ENCODE results near the gene USP49.

Gene USP49

GRCh38 chr6:41798901-41799558 lies 96.1 kb downstream of the USP49 start:
- Histone ChIP-seq H3K36me3 (ENCODE audit: control insufficient read depth, insufficient read depth, low read length) (peaks cover 8% of the 10 kb centered on the region), H3K4me3 (ENCODE audit: low read depth, low read length) (no peak overlapping the region), H3K27me3 (ENCODE audit: control insufficient read depth, insufficient read depth, low read length) (no peaks in the 10 kb centered on the region)

DNA sequence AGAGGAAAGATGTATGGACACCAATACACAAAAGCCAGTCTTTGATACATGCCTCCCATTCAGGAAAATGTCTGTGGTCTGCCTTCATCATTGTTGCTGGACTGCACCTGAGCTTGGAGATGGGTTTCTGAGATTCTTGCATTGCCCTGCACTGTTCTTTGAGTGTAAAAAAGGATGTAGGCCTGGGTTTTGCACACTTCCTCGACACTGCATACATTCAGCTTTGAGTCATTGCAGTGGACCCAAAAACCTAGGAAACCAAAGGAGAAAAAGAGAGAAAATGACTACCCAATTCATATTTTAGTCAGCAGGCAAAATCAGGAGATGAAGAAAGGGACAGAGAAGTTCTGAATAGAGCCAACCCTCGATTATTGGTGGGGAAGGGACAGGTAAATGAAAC lies 98.7 kb downstream of the USP49 start:
- peaks cover 8% of the 10 kb centered on the region for H3K36me3 ChIP-seq (ENCODE audit: control insufficient read depth, insufficient read depth, low read length)
- no peak overlapping the region for H3K4me3 ChIP-seq (ENCODE audit: low read depth, low read length)
- no peaks in the 10 kb centered on the region for H3K4me1 ChIP-seq (ENCODE audit: control insufficient read depth, insufficient read depth, low read length)
- H3K9me3 ChIP-seq (ENCODE audit: control insufficient read depth, insufficient read depth, low read length): no peaks in the 10 kb centered on the region
- no peak overlapping the region for H3K9ac ChIP-seq (ENCODE audit: low read depth, low read length)
- H3K27me3 ChIP-seq (ENCODE audit: control insufficient read depth, insufficient read depth, low read length): no peaks in the 10 kb centered on the region

More at GRCh38 chr6:41798901-41799558, 96.1 kb downstream of the USP49 start:
- H3K9ac ChIP-seq (ENCODE audit: low read depth, low read length): no peak overlapping the region
- H3K9me3 ChIP-seq (ENCODE audit: control insufficient read depth, insufficient read depth, low read length): no peaks in the 10 kb centered on the region
- no peaks in the 10 kb centered on the region for H3K4me1 ChIP-seq (ENCODE audit: control insufficient read depth, insufficient read depth, low read length)

- no peaks in the 10 kb centered on the region for H3K36me3 ChIP-seq (ENCODE audit: control insufficient read depth, insufficient read depth, low read length)
Observed at GRCh38 chr6:41791984-41792383, 103.2 kb downstream of the USP49 start.

DNA sequence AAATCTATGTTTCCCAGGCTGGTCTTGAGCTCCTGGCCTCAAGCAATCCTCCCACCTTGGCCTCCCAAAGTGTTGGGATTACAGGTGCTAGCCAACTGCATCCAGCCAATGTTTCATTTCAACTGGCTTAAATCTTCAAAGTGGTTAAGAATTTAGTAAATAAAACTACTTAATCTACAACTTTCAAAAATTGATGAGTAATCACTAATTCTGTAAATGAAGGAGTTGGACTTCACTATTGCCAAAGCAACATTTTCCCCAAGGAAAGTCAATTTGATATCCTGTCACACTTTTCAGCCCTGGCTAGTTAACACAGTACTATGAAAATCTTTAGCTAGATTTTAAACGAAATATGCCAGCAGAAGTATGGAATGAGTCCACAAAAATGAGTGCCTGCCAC lies 103.9 kb downstream of the USP49 start:
- no peak overlapping the region for H3K4me3 ChIP-seq (ENCODE audit: low read depth, low read length)
- no peaks in the 10 kb centered on the region for H3K27me3 ChIP-seq (ENCODE audit: control insufficient read depth, insufficient read depth, low read length)
- H3K9ac ChIP-seq (ENCODE audit: low read depth, low read length): no peak overlapping the region
- H3K9me3 ChIP-seq (ENCODE audit: control insufficient read depth, insufficient read depth, low read length): no peaks in the 10 kb centered on the region
- H3K36me3 ChIP-seq (ENCODE audit: control insufficient read depth, insufficient read depth, low read length): no peaks in the 10 kb centered on the region
- H3K4me1 ChIP-seq (ENCODE audit: control insufficient read depth, insufficient read depth, low read length): no peaks in the 10 kb centered on the region

More at GRCh38 chr6:41791984-41792383, 103.2 kb downstream of the USP49 start:
- H3K9me3 ChIP-seq (ENCODE audit: control insufficient read depth, insufficient read depth, low read length): no peaks in the 10 kb centered on the region
- no peaks in the 10 kb centered on the region for H3K27me3 ChIP-seq (ENCODE audit: control insufficient read depth, insufficient read depth, low read length)
- H3K4me3 ChIP-seq (ENCODE audit: low read depth, low read length): no peak overlapping the region
- no peak overlapping the region for H3K9ac ChIP-seq (ENCODE audit: low read depth, low read length)
- no peaks in the 10 kb centered on the region for H3K4me1 ChIP-seq (ENCODE audit: control insufficient read depth, insufficient read depth, low read length)

DNA sequence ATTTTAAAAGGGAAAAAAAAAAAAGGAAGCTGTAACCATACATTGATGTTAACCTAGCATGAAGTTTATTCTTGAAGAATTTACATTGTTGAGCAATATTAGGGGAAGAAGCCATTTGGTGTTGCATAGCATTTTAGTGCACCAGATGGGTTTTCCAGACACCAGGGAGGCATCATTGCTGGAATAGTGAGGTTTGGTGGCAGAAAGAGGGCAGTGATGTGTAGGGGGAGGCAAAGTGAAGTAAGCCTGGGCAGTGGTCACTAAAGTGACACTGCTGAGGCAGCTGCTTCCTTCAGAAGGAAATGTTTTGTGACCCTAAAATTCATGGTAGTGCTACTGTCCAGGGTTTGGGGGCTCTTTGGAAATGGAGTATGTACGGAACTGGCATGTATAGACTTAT lies 105.1 kb downstream of the USP49 start:
- Histone ChIP-seq H3K4me1 (ENCODE audit: control insufficient read depth, insufficient read depth, low read length) (no peaks in the 10 kb centered on the region), H3K36me3 (ENCODE audit: control insufficient read depth, insufficient read depth, low read length) (no peaks in the 10 kb centered on the region), H3K9me3 (ENCODE audit: control insufficient read depth, insufficient read depth, low read length) (no peaks in the 10 kb centered on the region), H3K9ac (ENCODE audit: low read depth, low read length) (no peak overlapping the region), H3K27me3 (ENCODE audit: control insufficient read depth, insufficient read depth, low read length) (peaks cover 10% of the 10 kb centered on the region), H3K4me3 (ENCODE audit: low read depth, low read length) (no peak overlapping the region)

DNA sequence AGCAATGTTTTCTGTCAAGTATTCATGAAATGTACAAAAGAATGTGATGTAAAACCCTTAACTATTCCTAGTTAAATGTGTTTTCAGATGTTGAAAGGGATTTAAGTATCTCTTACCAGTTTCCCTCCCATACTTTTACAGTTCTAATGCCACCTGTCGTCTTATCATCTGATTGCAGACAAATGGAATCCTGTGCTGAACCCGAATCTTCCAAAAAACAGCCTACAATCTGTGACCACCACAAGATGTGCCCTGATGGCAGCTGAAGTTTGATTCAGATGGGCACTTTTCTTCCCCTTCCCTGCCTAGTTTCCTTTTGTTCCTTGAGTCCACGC lies 105.8 kb downstream of the USP49 start:
- H3K4me1 ChIP-seq (ENCODE audit: control insufficient read depth, insufficient read depth, low read length): no peaks in the 10 kb centered on the region
- H3K36me3 ChIP-seq (ENCODE audit: control insufficient read depth, insufficient read depth, low read length): no peaks in the 10 kb centered on the region
- H3K27me3 ChIP-seq (ENCODE audit: control insufficient read depth, insufficient read depth, low read length): peaks cover 17% of the 10 kb centered on the region
- no peaks in the 10 kb centered on the region for H3K9me3 ChIP-seq (ENCODE audit: control insufficient read depth, insufficient read depth, low read length)
- H3K9ac ChIP-seq (ENCODE audit: low read depth, low read length): no peak overlapping the region
- H3K4me3 ChIP-seq (ENCODE audit: low read depth, low read length): no peak overlapping the region

- H3K36me3 ChIP-seq (ENCODE audit: control insufficient read depth, insufficient read depth, low read length): no peaks in the 10 kb centered on the region
Observed at GRCh38 chr6:41787219-41787917, 107.8 kb downstream of the USP49 start, which contains the start of gene TOMM6. Gene TOMM6 (plus strand): TSS chr6:41787694. CDS start chr6:41787698, 4 bp downstream.

GRCh38 chr6:41786451-41787218 lies 108.5 kb downstream of the USP49 start:
- Histone ChIP-seq H3K9me3 (ENCODE audit: control insufficient read depth, insufficient read depth, low read length) (no peaks in the 10 kb centered on the region), H3K36me3 (ENCODE audit: control insufficient read depth, insufficient read depth, low read length) (no peaks in the 10 kb centered on the region), H3K27me3 (ENCODE audit: control insufficient read depth, insufficient read depth, low read length) (peaks cover 41% of the 10 kb centered on the region), H3K9ac (ENCODE audit: low read depth, low read length) (peak overlapping the region; percentile 49), H3K4me3 (ENCODE audit: low read depth, low read length) (peak overlapping the region; percentile 100), H3K4me1 (ENCODE audit: control insufficient read depth, insufficient read depth, low read length) (no peaks in the 10 kb centered on the region)

More at GRCh38 chr6:41787219-41787917, 107.8 kb downstream of the USP49 start, which contains the start of gene TOMM6:
- Histone ChIP-seq H3K4me1 (ENCODE audit: control insufficient read depth, insufficient read depth, low read length) (no peaks in the 10 kb centered on the region), H3K9ac (ENCODE audit: low read depth, low read length) (peak within 1 kb of the TSS; percentile 98), H3K27me3 (ENCODE audit: control insufficient read depth, insufficient read depth, low read length) (peaks cover 36% of the 10 kb centered on the region), H3K4me3 (ENCODE audit: low read depth, low read length) (peak within 1 kb of the TSS; percentile 100), H3K9me3 (ENCODE audit: control insufficient read depth, insufficient read depth, low read length) (no peaks in the 10 kb centered on the region)

GRCh38 chr6:41785689-41786450 lies 109.3 kb downstream of the USP49 start:
- peaks cover 48% of the 10 kb centered on the region for H3K27me3 ChIP-seq (ENCODE audit: control insufficient read depth, insufficient read depth, low read length)
- peak overlapping the region; percentile 47 for H3K9ac ChIP-seq (ENCODE audit: low read depth, low read length)

GRCh38 chr6:41785254-41785653 lies 109.9 kb downstream of the USP49 start:
- peaks cover 49% of the 10 kb centered on the region for H3K27me3 ChIP-seq (ENCODE audit: control insufficient read depth, insufficient read depth, low read length)
- H3K4me3 ChIP-seq (ENCODE audit: low read depth, low read length): no peak overlapping the region
- no peaks in the 10 kb centered on the region for H3K9me3 ChIP-seq (ENCODE audit: control insufficient read depth, insufficient read depth, low read length)
- peaks cover 5% of the 10 kb centered on the region for H3K4me1 ChIP-seq (ENCODE audit: control insufficient read depth, insufficient read depth, low read length)
- H3K9ac ChIP-seq (ENCODE audit: low read depth, low read length): no peak overlapping the region
- no peaks in the 10 kb centered on the region for H3K36me3 ChIP-seq (ENCODE audit: control insufficient read depth, insufficient read depth, low read length)

More at GRCh38 chr6:41785689-41786450, 109.3 kb downstream of the USP49 start:
- Histone ChIP-seq H3K9me3 (ENCODE audit: control insufficient read depth, insufficient read depth, low read length) (no peaks in the 10 kb centered on the region), H3K4me1 (ENCODE audit: control insufficient read depth, insufficient read depth, low read length) (peaks cover 5% of the 10 kb centered on the region), H3K36me3 (ENCODE audit: control insufficient read depth, insufficient read depth, low read length) (no peaks in the 10 kb centered on the region), H3K4me3 (ENCODE audit: low read depth, low read length) (peak overlapping the region; percentile 67)

- no peak overlapping the region for H3K4me3 ChIP-seq (ENCODE audit: low read depth, low read length)
Observed at GRCh38 chr6:41784581-41785171, 110.5 kb downstream of the USP49 start.

More at GRCh38 chr6:41784581-41785171, 110.5 kb downstream of the USP49 start:
- peaks cover 49% of the 10 kb centered on the region for H3K27me3 ChIP-seq (ENCODE audit: control insufficient read depth, insufficient read depth, low read length)
- no peak overlapping the region for H3K9ac ChIP-seq (ENCODE audit: low read depth, low read length)
- no peaks in the 10 kb centered on the region for H3K9me3 ChIP-seq (ENCODE audit: control insufficient read depth, insufficient read depth, low read length)
- H3K4me1 ChIP-seq (ENCODE audit: control insufficient read depth, insufficient read depth, low read length): peaks cover 5% of the 10 kb centered on the region
- no peaks in the 10 kb centered on the region for H3K36me3 ChIP-seq (ENCODE audit: control insufficient read depth, insufficient read depth, low read length)

Measured in iPS-15b (cell line).